Measurements from ENCODE around the gene SEH1L. TPM values are rescaled to one million over a fixed set of nuclear protein-coding genes. Genes with fewer than 3 reads are reported as not detected.
"Not testable (repeated sequence)": the region's sequence is repeated elsewhere in the genome, so short reads cannot be mapped to it uniquely, and the experiment has no call there.

The SEH1L gene
- total RNA-seq: 36.4 TPM

GRCh38 chr18:12947285-12948049 is at the start of gene SEH1L:
Gene SEH1L, plus strand, starts transcription at chr18:12948011. Its CDS starts 111 bp downstream, at chr18:12948122.
- DNase-seq (ENCODE audit: low read depth in 2 of 3, low spot score in 2 of 3): peak; percentile 94 to 99 (median 98)

GRCh38 chr18:12901208-12901607 is 46.6 kb upstream of the SEH1L start:
- not testable (repeated sequence) for DNase-seq (ENCODE audit: low read depth in 2 of 3, low spot score in 2 of 3)

GRCh38 chr18:12904012-12904516 is 43.7 kb upstream of the SEH1L start:
- DNase-seq (ENCODE audit: low read depth in 2 of 3, low spot score in 2 of 3): no peak

GRCh38 chr18:12906119-12906518 is 41.7 kb upstream of the SEH1L start:
- no peak for DNase-seq (ENCODE audit: low read depth in 2 of 3, low spot score in 2 of 3)

- no peak for DNase-seq (ENCODE audit: low read depth in 2 of 3, low spot score in 2 of 3)
Measured at GRCh38 chr18:12906773-12907172, 41.0 kb upstream of the SEH1L start.

GRCh38 chr18:12907258-12907925 is 40.4 kb upstream of the SEH1L start:
- DNase-seq (ENCODE audit: low read depth in 2 of 3, low spot score in 2 of 3): no peak

- no peak for DNase-seq (ENCODE audit: low read depth in 2 of 3, low spot score in 2 of 3)
Measured at GRCh38 chr18:12908706-12909105, 39.1 kb upstream of the SEH1L start.

- DNase-seq (ENCODE audit: low read depth in 2 of 3, low spot score in 2 of 3): peak in 2 of 3 donors; percentile 50 to 62
Measured at GRCh38 chr18:12911025-12911928, 36.5 kb upstream of the SEH1L start.

GRCh38 chr18:12911929-12912703 is 35.7 kb upstream of the SEH1L start:
- DNase-seq (ENCODE audit: low read depth in 2 of 3, low spot score in 2 of 3): no peak

- peak in 1 of 3 donors; percentile 9 for DNase-seq (ENCODE audit: low read depth in 2 of 3, low spot score in 2 of 3)
Measured at GRCh38 chr18:12921178-12921577, 26.6 kb upstream of the SEH1L start.

GRCh38 chr18:12922266-12922665 is 25.5 kb upstream of the SEH1L start:
- no peak for DNase-seq (ENCODE audit: low read depth in 2 of 3, low spot score in 2 of 3)

- no peak for DNase-seq (ENCODE audit: low read depth in 2 of 3, low spot score in 2 of 3)
Measured at GRCh38 chr18:12924616-12925015, 23.2 kb upstream of the SEH1L start.

GRCh38 chr18:12928206-12928605 is 19.6 kb upstream of the SEH1L start:
- no peak for DNase-seq (ENCODE audit: low read depth in 2 of 3, low spot score in 2 of 3)

- no peak for DNase-seq (ENCODE audit: low read depth in 2 of 3, low spot score in 2 of 3)
Measured at GRCh38 chr18:12928641-12929040, 19.2 kb upstream of the SEH1L start.

- DNase-seq (ENCODE audit: low read depth in 2 of 3, low spot score in 2 of 3): no peak
Measured at GRCh38 chr18:12929477-12930083, 18.2 kb upstream of the SEH1L start.

- no peak for DNase-seq (ENCODE audit: low read depth in 2 of 3, low spot score in 2 of 3)
Measured at GRCh38 chr18:12930376-12930775, 17.4 kb upstream of the SEH1L start.

- no peak for DNase-seq (ENCODE audit: low read depth in 2 of 3, low spot score in 2 of 3)
Measured at GRCh38 chr18:12930908-12931307, 16.9 kb upstream of the SEH1L start.

- no peak for DNase-seq (ENCODE audit: low read depth in 2 of 3, low spot score in 2 of 3)
Measured at GRCh38 chr18:12933327-12933726, 14.5 kb upstream of the SEH1L start.

GRCh38 chr18:12934454-12935071 is 13.2 kb upstream of the SEH1L start:
- DNase-seq (ENCODE audit: low read depth in 2 of 3, low spot score in 2 of 3): peak; percentile 50 to 90 (median 79)
